ENCODE results near the gene NAB2.

The NAB2 gene

GRCh38 chr12:57135527-57136326 is 46.8 kb downstream of the NAB2 start:
- DNase-seq = no peak

- no peak for DNase-seq
Observed at GRCh38 chr12:57138526-57139272, 49.8 kb downstream of the NAB2 start.

- no peak for DNase-seq
Observed at GRCh38 chr12:57139796-57140649, 51.1 kb downstream of the NAB2 start.

GRCh38 chr12:57141249-57141648 is 52.3 kb downstream of the NAB2 start:
- no peak for DNase-seq

GRCh38 chr12:57142121-57142520 is 53.2 kb downstream of the NAB2 start:
- DNase-seq = no peak

GRCh38 chr12:57142727-57143126 is 53.8 kb downstream of the NAB2 start:
- no peak for DNase-seq

GRCh38 chr12:57143454-57143853 is 54.5 kb downstream of the NAB2 start:
- DNase-seq = no peak

Measured in activated CD4-positive, alpha-beta T cell treated with anti-CD3 and anti-CD28 coated beads for 48 hours (primary cell).